HG03025 (cell line): Measurements from ENCODE around the gene TRMT1.
A peak's percentile ranks its signal among the peaks of the same experiment; 100 is the strongest.

Experiments used
- ATAC-seq: cut with Tn5 transposase; IDR thresholded peaks from one replicate; pipeline ENCODE4 v1.9.1; 2021; ENCODE audit warnings: mild to moderate bottlenecking, moderate library complexity; ENCODE audit not compliant: unreplicated experiment, low FRiP score

Gene TRMT1

GRCh38 chr19:13127811-13128575 lies 11.5 kb upstream of the TRMT1 start:
- ATAC-seq: no peak

- ATAC-seq: no peak
These were observed 10.5 kb upstream of the TRMT1 start for GRCh38 chr19:13127051-13127450.

GRCh38 chr19:13122980-13123957 lies 6.7 kb upstream of the TRMT1 start:
- ATAC-seq: no peak

GRCh38 chr19:13122275-13122878 lies 5.8 kb upstream of the TRMT1 start:
- no peak for ATAC-seq

GRCh38 chr19:13121551-13122274 lies 5.2 kb upstream of the TRMT1 start:
- ATAC-seq: no peak

- no peak for ATAC-seq
These were observed 4.3 kb upstream of the TRMT1 start for GRCh38 chr19:13120817-13121216.

- no peak for ATAC-seq
These were observed 3.5 kb upstream of the TRMT1 start for GRCh38 chr19:13120031-13120430.

GRCh38 chr19:13119627-13120026 lies 3.1 kb upstream of the TRMT1 start:
- ATAC-seq: no peak

GRCh38 chr19:13118424-13119193 lies 2.1 kb upstream of the TRMT1 start:
- no peak for ATAC-seq

- ATAC-seq: peak; percentile 54
These were observed 1.4 kb upstream of the TRMT1 start, which contains the start of gene NACC1 for GRCh38 chr19:13117772-13118423. NACC1 (plus strand) TSS chr19:13118264; CDS start chr19:13135208, 16,944 bp downstream.

GRCh38 chr19:13117176-13117771 lies 734 bp upstream of the TRMT1 start:
- no peak for ATAC-seq

GRCh38 chr19:13115936-13116281 lies 631 bp downstream of the TRMT1 start:
- ATAC-seq: no peak

GRCh38 chr19:13112555-13112954 lies 4.0 kb downstream of the TRMT1 start:
- ATAC-seq: no peak

- ATAC-seq: no peak
These were observed 6.4 kb downstream of the TRMT1 start for GRCh38 chr19:13110099-13110610.

- no peak for ATAC-seq
These were observed 7.0 kb downstream of the TRMT1 start for GRCh38 chr19:13109361-13110098.

GRCh38 chr19:13104848-13105711 lies 11.5 kb downstream of the TRMT1 start:
- ATAC-seq: no peak

- ATAC-seq: no peak
These were observed 12.1 kb downstream of the TRMT1 start for GRCh38 chr19:13104360-13104847.
